HG03280 (cell line): ENCODE measurements around the gene TANGO2.
A peak's percentile ranks its signal among the peaks of the same experiment; 100 is the strongest.
"Not testable (repeated sequence)": the region's sequence is repeated elsewhere in the genome, so short reads cannot be mapped to it uniquely, and the experiment has no call there.

ENCODE experiments used
- ATAC-seq: cut with Tn5 transposase; IDR thresholded peaks from one replicate; pipeline ENCODE4 v1.9.1; 2021; ENCODE audit warnings: mild to moderate bottlenecking, moderate library complexity; ENCODE audit not compliant: unreplicated experiment

Gene TANGO2

GRCh38 chr22:20060700-20061480 lies 40.0 kb downstream of the TANGO2 start:
- no peak for ATAC-seq

- ATAC-seq, result no peak
Observed at GRCh38 chr22:20061481-20061861, 40.6 kb downstream of the TANGO2 start.

- no peak for ATAC-seq
Observed at GRCh38 chr22:20062043-20062765, 41.3 kb downstream of the TANGO2 start.

GRCh38 chr22:20062766-20063083 lies 41.8 kb downstream of the TANGO2 start:
- no peak for ATAC-seq

- no peak for ATAC-seq
Observed at GRCh38 chr22:20063271-20064139, 42.6 kb downstream of the TANGO2 start.

- no peak for ATAC-seq
Observed at GRCh38 chr22:20064140-20064480, 43.2 kb downstream of the TANGO2 start.

GRCh38 chr22:20064545-20065262 lies 43.8 kb downstream of the TANGO2 start:
- no peak for ATAC-seq

- ATAC-seq, result no peak
Observed at GRCh38 chr22:20065896-20066616, 45.1 kb downstream of the TANGO2 start.

- no peak for ATAC-seq
Observed at GRCh38 chr22:20066617-20067383, 45.9 kb downstream of the TANGO2 start.

- ATAC-seq, result not testable (repeated sequence)
Observed at GRCh38 chr22:20067384-20067682, 46.4 kb downstream of the TANGO2 start.

- no peak for ATAC-seq
Observed at GRCh38 chr22:20068640-20069039, 47.7 kb downstream of the TANGO2 start.

- ATAC-seq, result no peak
Observed at GRCh38 chr22:20069331-20070042, 48.6 kb downstream of the TANGO2 start.

- ATAC-seq, result no peak
Observed at GRCh38 chr22:20071524-20071972, 50.6 kb downstream of the TANGO2 start.

GRCh38 chr22:20076627-20077172 lies 55.8 kb downstream of the TANGO2 start:
- ATAC-seq, result no peak

GRCh38 chr22:20079745-20080444 lies 59.0 kb downstream of the TANGO2 start, which contains the start of gene DGCR8:
Gene DGCR8, plus strand, starts transcription at chr22:20080241. Its CDS starts 5,723 bp downstream, at chr22:20085964.
- peak; percentile 79 for ATAC-seq

GRCh38 chr22:20080445-20080775 lies 59.5 kb downstream of the TANGO2 start:
- ATAC-seq, result peak; percentile 64

GRCh38 chr22:20080776-20081654 lies 60.1 kb downstream of the TANGO2 start:
- ATAC-seq, result no peak
